ENCODE data around the gene CORO1C. TPM values are rescaled to one million over a fixed set of nuclear protein-coding genes. Genes with fewer than 3 reads are reported as not detected.

The CORO1C gene
- polyA plus RNA-seq, 3 donors from 2014 or later, result 31.8 to 80.0 (median 32.1) TPM

- Mint-ChIP-seq H3K9me3 (peaks cover 0 to 3% (median 0%) of the 10 kb centered on the region in 6 donors), H3K4me3 (peak overlapping the region; percentile 15 to 64 (median 50)), H3K36me3 (peaks cover 15 to 46% (median 28%) of the 10 kb centered on the region in 3 donors), H3K27me3 (ENCODE audit: low read depth in 3 of 3) (peaks cover 4 to 10% (median 5%) of the 10 kb centered on the region in 3 donors), H3K4me1 (peaks cover 76 to 82% of the 10 kb centered on the region in 2 donors), H3K27ac (peak overlapping the region; percentile 88 to 98 (median 95))
- peak; percentile 73 to 75 (median 75) for DNase-seq
Observed at GRCh38 chr12:108618079-108618952, 113.0 kb downstream of the CORO1C start.

DNA sequence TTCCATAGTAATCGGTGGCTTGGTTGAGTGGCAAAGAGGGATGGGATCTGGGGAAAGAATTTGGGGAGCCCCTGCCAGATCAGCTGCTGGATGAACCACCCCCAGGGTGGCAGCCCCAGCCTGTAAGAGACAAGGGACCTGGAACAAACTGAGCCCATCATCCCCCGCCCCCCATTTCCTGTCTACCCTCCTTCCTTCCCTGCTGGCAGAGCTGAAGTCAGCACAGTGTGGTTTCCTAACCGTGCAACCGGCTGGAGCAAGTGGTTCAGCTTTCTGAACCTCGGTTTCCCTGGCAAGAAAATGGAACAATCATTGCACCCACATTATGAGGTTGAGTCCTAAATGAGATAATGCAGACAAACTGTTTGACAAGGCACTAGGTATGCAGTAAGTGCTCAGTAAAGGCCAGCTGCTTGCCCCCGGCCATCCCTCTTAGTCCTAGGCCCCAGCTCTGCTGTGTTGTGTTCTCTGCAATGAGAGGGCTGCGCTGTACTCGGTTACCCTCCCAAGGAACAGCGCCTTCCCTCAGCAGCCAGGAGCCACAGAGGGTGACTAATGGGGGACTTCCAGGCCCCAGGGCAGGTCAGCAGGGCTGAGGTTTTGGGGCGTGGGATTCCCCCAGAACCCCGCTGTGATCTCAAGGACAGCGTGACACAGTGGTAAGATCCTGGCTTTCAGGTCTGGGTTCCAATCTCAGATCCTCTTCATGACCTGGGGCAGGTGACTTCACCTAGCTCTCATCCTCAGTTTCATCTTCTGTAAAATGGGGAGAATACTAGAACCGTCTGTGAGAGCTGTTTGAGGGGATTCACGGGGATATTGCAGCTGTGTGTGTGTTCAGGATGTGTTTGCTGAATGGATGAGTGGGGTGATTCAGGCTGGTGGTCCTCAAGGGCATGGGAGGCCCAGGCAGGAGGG, 114.1 kb downstream of the CORO1C start:
- peaks cover 73 to 76% of the 10 kb centered on the region in 2 donors for H3K4me1 Mint-ChIP-seq
- H3K27ac Mint-ChIP-seq, result peak overlapping the region; percentile 91 to 98 (median 94)
- peak overlapping the region; percentile 16 to 77 (median 63) for H3K4me3 Mint-ChIP-seq
- H3K36me3 Mint-ChIP-seq, result peaks cover 10 to 41% (median 23%) of the 10 kb centered on the region in 3 donors
- DNase-seq, result peak; percentile 68 to 75 (median 70)
- H3K9me3 Mint-ChIP-seq, result peaks cover 0 to 3% (median 0%) of the 10 kb centered on the region in 6 donors
- peaks cover 4 to 6% (median 5%) of the 10 kb centered on the region in 3 donors for H3K27me3 Mint-ChIP-seq (ENCODE audit: low read depth in 3 of 3)

DNA sequence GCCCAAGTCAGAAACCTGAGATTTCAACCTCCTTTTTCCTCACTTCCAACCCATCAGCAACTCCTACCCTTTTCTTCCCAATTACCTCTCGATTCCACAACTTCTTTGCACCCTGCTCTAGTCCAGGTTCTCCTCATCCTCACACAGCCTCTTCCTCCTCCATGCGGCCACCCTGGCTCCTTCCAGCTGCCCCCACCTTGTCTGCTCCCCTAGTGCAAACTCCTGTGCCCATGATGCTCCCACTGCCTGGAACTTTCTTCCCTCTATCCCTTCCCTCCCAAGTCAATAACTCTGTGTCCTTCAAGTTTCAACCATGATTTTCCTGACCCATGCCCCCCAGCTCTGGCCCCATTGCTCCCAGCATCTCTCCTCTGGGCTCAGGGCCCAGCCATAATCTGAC, 115.0 kb downstream of the CORO1C start:
- Mint-ChIP-seq H3K9me3 (peaks cover 0 to 3% (median 0%) of the 10 kb centered on the region in 6 donors), H3K4me3 (peak overlapping the region in 4 of 5 donors; percentile 7 to 77 (median 56))

DNA sequence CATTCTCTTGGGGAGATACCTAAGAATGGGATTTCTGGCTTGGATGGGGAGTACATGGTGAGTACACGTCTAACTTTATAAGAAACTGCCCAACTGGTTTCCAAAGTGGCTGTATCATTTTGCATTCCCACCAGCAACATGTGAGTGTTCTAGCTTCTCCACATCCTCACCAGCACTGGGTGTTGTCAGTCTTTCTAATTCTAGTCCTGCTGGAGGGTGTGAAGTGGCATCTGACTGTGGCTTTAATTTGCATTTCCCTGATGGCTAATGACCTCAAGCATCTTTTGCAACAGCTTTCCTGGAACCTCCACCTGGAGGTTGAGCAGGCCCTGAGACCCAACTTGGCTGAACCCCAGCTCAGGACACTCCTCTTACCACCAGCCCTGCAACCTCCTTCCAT, 115.4 kb downstream of the CORO1C start:
- Mint-ChIP-seq H3K4me3 (peak overlapping the region in 1 of 5 donors; percentile 77), H3K27ac (peak overlapping the region; percentile 91 to 98 (median 94)), H3K9me3 (peaks cover 0 to 3% (median 0%) of the 10 kb centered on the region in 6 donors), H3K27me3 (ENCODE audit: low read depth in 3 of 3) (peaks cover 4 to 7% (median 5%) of the 10 kb centered on the region in 3 donors), H3K36me3 (peaks cover 4 to 30% (median 20%) of the 10 kb centered on the region in 3 donors), H3K4me1 (peaks cover 65 to 73% of the 10 kb centered on the region in 2 donors)
- no peak for DNase-seq

More for the DNA sequence above, 115.0 kb downstream of the CORO1C start:
- peaks cover 4 to 7% (median 6%) of the 10 kb centered on the region in 3 donors for H3K27me3 Mint-ChIP-seq (ENCODE audit: low read depth in 3 of 3)
- H3K27ac Mint-ChIP-seq, result peak overlapping the region; percentile 91 to 98 (median 94)
- no peak for DNase-seq
- peaks cover 69 to 76% of the 10 kb centered on the region in 2 donors for H3K4me1 Mint-ChIP-seq
- peaks cover 8 to 34% (median 20%) of the 10 kb centered on the region in 3 donors for H3K36me3 Mint-ChIP-seq

DNA sequence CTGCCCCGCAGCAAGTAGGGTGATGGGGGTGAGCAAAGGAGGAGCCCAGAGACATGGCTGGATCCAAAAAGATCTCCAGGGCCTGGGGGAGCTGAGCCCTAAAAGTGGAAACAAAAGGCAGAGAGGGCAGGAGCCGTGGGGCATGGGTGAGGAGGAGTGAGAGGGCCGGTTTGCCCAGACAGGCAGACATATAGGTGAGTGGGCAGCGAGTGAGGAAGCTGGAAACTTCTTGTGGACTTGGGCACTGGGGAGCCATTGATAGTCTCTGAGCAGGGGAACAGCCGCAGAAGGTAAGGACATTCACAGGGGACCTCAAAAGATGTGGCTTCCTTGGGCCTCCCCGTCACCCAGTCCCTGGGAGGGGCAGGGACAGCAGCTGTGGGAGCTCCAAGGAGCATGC, 116.7 kb downstream of the CORO1C start:
- DNase-seq, result no peak
- Mint-ChIP-seq H3K9me3 (peaks cover 0 to 3% (median 0%) of the 10 kb centered on the region in 6 donors), H3K36me3 (peaks cover 4 to 19% (median 12%) of the 10 kb centered on the region in 3 donors), H3K27ac (peak overlapping the region in 5 of 6 donors; percentile 8 to 85 (median 69)), H3K4me3 (no peak overlapping the region), H3K27me3 (ENCODE audit: low read depth in 3 of 3) (peaks cover 3 to 8% (median 5%) of the 10 kb centered on the region in 3 donors), H3K4me1 (peaks cover 54 to 60% of the 10 kb centered on the region in 2 donors)

GRCh38 chr12:108614041-108614440, 117.3 kb downstream of the CORO1C start:
- no peak for DNase-seq
- Mint-ChIP-seq H3K4me3 (no peak overlapping the region), H3K36me3 (peaks cover 4 to 17% (median 12%) of the 10 kb centered on the region in 3 donors), H3K27ac (peak overlapping the region in 5 of 6 donors; percentile 8 to 85 (median 69)), H3K9me3 (peaks cover 0 to 3% (median 0%) of the 10 kb centered on the region in 6 donors), H3K27me3 (ENCODE audit: low read depth in 3 of 3) (peaks cover 2 to 8% (median 5%) of the 10 kb centered on the region in 3 donors), H3K4me1 (peaks cover 48 to 54% of the 10 kb centered on the region in 2 donors)

GRCh38 chr12:108613548-108613947, 117.8 kb downstream of the CORO1C start:
- H3K4me1 Mint-ChIP-seq, result peaks cover 46 to 50% of the 10 kb centered on the region in 2 donors

DNA sequence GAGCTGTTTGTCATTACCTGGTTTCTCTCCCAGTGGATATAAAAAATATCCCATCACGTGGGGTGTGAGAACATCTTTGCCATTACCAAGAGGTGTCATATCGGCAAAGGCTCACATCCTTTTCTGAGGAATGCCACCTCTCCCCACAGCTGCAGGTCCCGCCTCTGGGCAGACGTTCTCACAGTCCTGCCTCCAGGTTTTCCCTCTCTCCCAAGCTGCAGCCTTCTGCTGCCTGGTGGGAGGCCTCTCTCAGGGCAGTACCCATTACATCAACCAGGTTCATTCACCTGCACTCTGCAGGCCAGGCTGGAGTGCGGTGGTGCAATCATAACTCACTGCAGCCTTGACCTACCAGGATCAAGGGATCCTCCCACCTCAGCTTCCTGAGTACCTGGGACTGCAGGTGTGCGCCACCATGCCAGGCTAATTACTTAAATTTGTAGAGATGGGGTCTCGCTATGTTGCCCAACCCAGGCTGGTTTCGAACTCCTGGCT, 118.5 kb downstream of the CORO1C start:
- H3K27me3 Mint-ChIP-seq (ENCODE audit: low read depth in 3 of 3), result peaks cover 2 to 8% (median 3%) of the 10 kb centered on the region in 3 donors
- peaks cover 4 to 12% (median 11%) of the 10 kb centered on the region in 3 donors for H3K36me3 Mint-ChIP-seq
- DNase-seq, result no peak
- peaks cover 38 to 42% of the 10 kb centered on the region in 2 donors for H3K4me1 Mint-ChIP-seq
- H3K9me3 Mint-ChIP-seq, result peaks cover 0 to 3% (median 0%) of the 10 kb centered on the region in 6 donors
- peak overlapping the region in 2 of 6 donors; percentile 22 to 38 for H3K27ac Mint-ChIP-seq
- H3K4me3 Mint-ChIP-seq, result no peak overlapping the region

More at GRCh38 chr12:108613548-108613947, 117.8 kb downstream of the CORO1C start:
- H3K4me3 Mint-ChIP-seq, result no peak overlapping the region
- H3K9me3 Mint-ChIP-seq, result peaks cover 0 to 3% (median 0%) of the 10 kb centered on the region in 6 donors
- H3K27ac Mint-ChIP-seq, result peak overlapping the region in 1 of 6 donors; percentile 57
- peaks cover 4 to 16% (median 12%) of the 10 kb centered on the region in 3 donors for H3K36me3 Mint-ChIP-seq
- no peak for DNase-seq
- H3K27me3 Mint-ChIP-seq (ENCODE audit: low read depth in 3 of 3), result peaks cover 2 to 8% (median 5%) of the 10 kb centered on the region in 3 donors

- H3K4me3 Mint-ChIP-seq, result no peak overlapping the region
- peaks cover under 1 to 4% (median 3%) of the 10 kb centered on the region in 3 donors for H3K27me3 Mint-ChIP-seq (ENCODE audit: low read depth in 3 of 3)
- H3K36me3 Mint-ChIP-seq, result peaks cover 4 to 11% (median 9%) of the 10 kb centered on the region in 3 donors
- peaks cover 0 to 3% (median 0%) of the 10 kb centered on the region in 6 donors for H3K9me3 Mint-ChIP-seq
- DNase-seq, result peak; percentile 59 to 65 (median 64)
- peaks cover 30 to 34% of the 10 kb centered on the region in 2 donors for H3K4me1 Mint-ChIP-seq
- H3K27ac Mint-ChIP-seq, result peak overlapping the region in 4 of 6 donors; percentile 18 to 58 (median 47)
Observed at GRCh38 chr12:108611884-108612415, 119.4 kb downstream of the CORO1C start.

GRCh38 chr12:108610856-108611605, 120.3 kb downstream of the CORO1C start:
- Mint-ChIP-seq H3K27ac (peak overlapping the region in 1 of 6 donors; percentile 38), H3K36me3 (peaks cover 0 to 4% (median under 1%) of the 10 kb centered on the region in 3 donors), H3K27me3 (ENCODE audit: low read depth in 3 of 3) (peaks cover 0 to 7% (median 0%) of the 10 kb centered on the region in 3 donors), H3K4me1 (peaks cover 23 to 24% of the 10 kb centered on the region in 2 donors), H3K9me3 (no peaks in the 10 kb centered on the region), H3K4me3 (no peak overlapping the region)
- DNase-seq, result no peak

DNA sequence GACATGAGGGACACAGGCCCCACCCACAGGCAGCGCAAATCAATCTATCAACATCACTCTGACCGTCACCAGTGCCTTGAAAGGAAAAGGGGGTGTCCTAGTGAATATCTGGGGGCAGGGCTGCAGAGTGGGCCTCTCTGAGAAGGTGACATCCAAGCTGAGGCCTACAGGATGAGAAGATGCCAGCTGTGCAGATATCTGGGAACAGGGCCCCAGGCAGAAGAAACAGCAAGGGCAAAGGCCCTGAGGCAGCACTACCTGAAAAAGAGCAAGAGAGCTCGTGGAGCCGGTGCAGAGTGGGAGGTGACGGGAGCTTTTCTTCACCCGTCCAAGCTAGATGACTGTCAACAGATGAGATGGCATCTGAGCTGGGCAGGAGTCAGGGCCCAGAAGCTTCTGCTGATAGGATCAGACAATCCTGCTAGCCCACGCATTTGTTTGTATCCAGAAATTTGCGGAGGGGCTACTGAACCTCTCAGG, 120.9 kb downstream of the CORO1C start:
- no peaks in the 10 kb centered on the region for H3K9me3 Mint-ChIP-seq
- no peak for DNase-seq
- H3K4me3 Mint-ChIP-seq, result no peak overlapping the region
- no peak overlapping the region for H3K27ac Mint-ChIP-seq
- H3K4me1 Mint-ChIP-seq, result peaks cover 18 to 19% of the 10 kb centered on the region in 2 donors
- no peaks in the 10 kb centered on the region for H3K36me3 Mint-ChIP-seq
- peaks cover 0 to 11% (median 5%) of the 10 kb centered on the region in 3 donors for H3K27me3 Mint-ChIP-seq (ENCODE audit: low read depth in 3 of 3)
